GM18867 (cell line): Measurements from ENCODE around the gene NKAIN4.
"Not testable (repeated sequence)": the region's sequence is repeated elsewhere in the genome, so short reads cannot be mapped to it uniquely, and the experiment has no call there.

Source experiments
- ATAC-seq: cut with Tn5 transposase; IDR thresholded peaks from one replicate; pipeline ENCODE4 v1.9.1; 2021; ENCODE audit warnings: mild to moderate bottlenecking, moderate library complexity; ENCODE audit not compliant: unreplicated experiment

Gene NKAIN4

DNA sequence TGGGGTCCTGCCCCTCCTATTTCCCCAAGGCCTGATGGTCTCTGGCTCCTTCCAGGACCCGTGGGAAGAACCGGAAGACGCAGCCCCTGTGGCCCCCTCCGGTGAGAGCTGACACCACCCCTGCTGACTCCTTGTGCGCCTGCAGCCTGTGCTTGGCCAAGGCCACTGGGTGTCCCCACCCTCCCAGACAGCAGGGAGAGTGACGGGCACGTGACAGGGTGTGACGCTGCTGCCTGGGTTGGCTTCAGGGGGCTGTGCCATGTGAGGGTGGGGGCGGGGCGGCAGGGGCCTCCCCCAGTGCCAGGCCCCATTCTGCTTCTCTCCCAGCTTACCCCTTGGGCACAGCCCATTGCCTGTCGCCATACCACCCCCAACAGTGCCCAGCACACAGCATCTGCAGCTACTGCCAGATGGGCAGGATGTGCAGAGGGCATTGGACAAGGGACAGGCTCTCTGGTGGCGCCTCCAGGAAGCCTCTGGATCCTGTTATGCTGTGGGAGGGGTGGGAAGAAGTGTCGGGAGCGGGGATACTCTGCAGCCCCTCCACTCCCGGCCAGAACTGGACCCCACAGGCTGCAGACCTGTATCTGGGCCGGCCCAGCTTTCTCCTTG lies 15.6 kb downstream of the NKAIN4 start:
- no peak for ATAC-seq

DNA sequence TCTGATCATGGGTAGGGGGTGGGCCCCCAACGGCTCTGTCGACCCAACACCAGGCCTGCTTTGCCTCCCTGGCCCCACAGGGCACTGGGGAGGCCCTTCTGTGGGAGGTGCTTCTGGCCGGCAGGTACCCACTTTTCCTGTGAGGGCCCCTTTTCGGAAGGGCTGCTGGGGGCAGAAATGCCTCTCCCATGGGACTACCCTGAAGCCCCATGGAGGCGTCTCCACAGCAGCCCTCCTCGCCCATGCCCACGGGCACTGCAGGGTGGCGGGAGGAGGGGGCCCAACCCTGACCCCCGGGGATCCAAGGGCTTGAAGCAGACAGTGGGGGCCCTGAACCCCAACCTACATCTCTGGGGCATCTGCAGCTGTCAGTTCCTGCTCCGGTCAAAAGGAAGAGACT lies 16.2 kb downstream of the NKAIN4 start:
- no peak for ATAC-seq

- ATAC-seq: no peak
Measured at GRCh38 chr20:63236116-63236837, 18.0 kb downstream of the NKAIN4 start.

DNA sequence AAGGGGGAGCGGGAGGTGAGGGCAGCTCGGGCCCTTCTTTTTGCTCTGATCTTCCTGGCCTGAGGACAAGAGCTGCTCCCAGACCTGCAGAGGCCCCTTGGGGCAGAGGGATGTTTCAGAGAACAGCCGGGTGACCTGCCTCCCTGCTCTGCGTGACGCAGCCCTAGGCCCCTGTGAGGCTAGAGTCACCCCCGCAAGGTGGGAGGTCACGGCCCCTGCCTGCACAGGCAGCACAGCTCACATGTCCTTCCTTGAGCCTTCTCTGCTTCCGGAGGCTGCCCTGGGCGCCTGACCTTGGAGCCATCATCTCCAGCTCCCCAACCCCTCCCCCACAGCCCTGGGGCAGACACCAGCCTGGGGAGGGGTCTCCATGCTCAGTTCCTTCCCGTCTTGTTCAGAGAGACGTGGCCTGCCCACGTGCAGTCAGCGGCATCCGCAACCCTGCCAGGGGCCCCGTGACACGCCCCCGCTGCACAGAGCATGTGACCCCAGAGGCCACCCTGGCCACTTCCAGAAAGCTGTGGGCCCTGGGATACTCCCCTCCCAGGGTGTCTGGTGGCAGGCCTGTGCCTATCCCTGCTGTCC lies 18.8 kb downstream of the NKAIN4 start, which contains the start of gene BIRC7:
Gene BIRC7 (plus strand): TSS at position 507 of the 585 bp plus-strand sequence. CDS start 192 bp downstream, outside the sequence.
- ATAC-seq: no peak

DNA sequence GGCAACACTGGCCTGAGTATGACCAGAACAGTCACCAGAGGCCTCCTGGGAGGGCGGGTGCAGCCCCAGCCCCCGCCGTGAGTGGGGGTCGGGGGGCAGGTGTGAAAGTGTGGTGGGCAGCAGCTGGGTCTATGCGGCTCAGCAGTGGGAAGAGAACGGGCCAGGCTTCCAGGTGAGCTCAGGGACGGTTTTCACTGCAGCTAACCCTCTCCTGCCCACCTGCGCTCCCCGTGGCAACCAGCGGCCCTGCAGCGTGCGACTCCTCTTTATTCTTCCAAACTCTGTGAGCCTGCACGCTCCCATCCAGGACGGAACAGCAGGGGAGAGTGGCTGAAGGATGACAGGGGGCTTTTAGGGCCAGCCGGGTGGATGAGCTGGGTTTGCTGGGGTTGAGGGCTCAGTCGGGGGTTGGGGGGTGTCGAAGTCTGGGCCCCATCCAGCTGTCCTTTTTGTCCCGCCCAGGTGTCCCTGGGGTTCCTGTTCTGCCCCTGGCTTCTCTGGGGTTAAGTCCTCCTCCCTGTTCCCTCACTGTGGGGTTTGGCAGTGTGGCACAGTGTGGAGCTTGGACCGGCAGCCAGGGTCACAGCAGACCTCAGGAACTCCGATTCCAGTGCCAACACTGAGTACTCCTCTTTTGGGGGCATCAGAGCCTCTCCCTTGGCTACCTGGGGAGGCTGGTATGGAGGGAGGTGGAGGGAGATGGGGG lies 19.4 kb downstream of the NKAIN4 start:
- no peak for ATAC-seq

DNA sequence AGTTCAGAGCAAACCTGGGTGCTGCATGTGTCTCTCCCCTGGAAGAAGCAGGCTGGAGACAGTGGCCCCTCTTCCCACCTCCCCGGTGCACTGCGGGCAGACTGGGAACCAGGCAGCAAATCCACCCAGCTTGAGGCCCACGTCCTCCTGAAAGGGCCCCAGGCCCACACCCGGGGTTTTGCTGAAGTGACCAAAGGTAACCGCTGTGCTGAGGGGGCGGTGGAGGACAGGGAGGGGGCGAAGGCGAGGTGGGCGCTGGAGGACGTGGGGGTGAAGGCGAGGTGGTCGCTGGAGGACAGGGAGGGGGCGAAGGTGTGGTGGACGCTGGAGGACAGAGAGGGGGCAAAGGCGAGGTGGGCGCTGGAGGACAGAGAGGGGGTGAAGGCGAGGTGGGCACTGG lies 20.3 kb downstream of the NKAIN4 start:
- ATAC-seq: no peak

- no peak for ATAC-seq
Measured at GRCh38 chr20:63233061-63233344, 21.3 kb downstream of the NKAIN4 start.

DNA sequence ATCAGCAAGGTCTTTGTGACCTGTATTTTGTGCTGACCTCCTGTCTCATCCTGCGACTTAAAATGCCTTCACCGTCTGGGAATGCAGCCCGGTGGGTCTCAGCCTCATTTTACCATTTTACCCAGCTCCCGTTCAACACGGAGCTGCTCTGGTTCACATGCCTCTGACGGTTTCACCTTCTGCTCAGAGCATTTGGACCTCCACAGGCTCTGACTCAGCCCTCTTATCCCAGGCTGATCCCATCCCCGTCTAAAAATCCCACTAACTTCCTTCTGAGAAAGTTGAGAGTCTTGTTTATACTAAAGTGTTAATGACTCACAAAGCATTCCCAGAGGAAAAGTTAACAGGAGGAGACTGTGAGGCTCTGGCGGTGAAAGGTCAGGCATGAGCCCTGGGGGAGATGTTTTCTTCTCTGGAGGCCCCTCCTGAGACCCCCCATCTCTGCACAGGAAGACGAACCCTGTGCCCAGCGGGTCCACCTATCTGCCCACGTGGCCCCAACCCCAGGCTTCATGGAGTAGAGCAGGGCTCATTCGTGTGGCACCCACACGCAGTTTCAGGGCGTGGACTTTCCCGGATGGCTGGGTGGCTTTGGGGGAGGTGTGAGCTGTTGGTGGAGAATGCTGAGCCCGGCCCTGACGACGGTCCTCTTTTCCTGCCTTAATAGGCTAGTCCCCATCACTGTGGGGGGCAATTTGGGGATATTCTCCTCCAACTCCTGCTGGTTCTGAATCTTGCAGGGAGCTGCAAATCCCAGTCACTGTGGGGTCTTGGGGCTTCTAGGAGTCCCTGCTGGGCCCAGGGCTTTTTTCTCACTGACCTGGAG lies 21.8 kb downstream of the NKAIN4 start:
- ATAC-seq: no peak

- no peak for ATAC-seq
Measured at GRCh38 chr20:63230800-63231268, 23.4 kb downstream of the NKAIN4 start.

DNA sequence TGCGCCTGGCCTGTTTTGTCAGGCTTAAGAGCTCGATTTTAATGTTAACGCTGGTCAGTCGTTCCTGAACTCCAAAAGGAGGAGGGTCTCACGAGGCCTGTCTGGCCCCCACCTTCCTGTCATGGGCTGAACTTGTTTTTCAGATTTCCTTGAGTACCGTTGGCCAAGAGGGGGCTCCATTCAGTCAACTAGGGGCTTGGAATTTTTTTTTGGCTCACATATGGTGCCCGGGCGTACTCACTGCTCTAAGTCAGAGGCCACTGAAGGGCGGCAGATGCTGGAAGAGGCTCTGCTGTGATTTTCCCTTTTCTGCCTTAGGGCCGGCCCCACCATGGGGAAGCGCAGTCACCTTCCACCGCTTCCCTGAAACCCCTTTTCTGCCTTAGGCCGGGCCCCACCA lies 25.5 kb downstream of the NKAIN4 start:
- ATAC-seq: no peak

- no peak for ATAC-seq
Measured at GRCh38 chr20:63227260-63227659, 27.0 kb downstream of the NKAIN4 start.

DNA sequence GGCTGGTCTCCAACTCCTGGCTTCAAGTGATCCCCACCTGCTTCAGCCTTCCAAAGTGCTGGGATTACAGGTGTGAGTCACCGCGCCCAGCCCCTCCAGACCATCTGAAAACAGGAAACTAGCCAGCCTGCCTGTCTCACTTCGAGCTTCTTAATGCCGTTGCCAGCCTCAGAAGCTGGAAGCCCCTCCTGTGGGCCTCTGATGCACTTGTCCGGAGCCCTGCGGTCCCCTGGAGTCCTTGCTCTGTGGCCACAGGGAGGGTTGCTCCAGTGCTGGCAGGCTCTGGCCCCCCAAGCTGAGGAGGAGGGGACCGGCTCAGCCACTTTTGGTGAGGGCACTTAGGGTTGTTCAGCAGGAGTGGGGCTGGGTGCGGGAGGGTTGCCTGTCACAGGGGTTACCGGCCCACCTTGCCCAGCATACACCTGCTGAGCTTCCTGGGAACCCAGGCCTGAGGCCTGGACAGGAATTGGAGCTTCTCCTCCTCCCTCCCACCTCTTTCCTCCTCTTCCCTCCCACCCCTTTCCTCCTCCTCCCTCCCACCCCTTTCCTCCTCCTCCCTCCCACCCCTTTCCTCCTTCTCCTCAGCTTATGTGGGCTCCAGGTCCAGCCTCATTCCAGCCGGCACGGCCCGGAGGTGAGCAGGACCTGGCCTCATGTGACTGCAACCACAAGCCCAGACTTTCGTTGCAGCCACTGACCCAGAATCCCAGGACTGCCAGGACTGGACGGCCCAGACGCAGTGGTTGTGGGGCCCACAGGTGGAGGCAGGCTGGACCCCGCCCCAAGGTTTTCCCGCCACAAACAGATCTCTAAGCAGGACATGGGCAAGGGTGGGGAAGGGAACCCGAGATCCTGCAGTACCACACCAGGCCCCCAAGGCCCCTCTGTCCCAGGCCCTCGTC lies 28.0 kb downstream of the NKAIN4 start:
- ATAC-seq: no peak

- ATAC-seq: no peak
Measured at GRCh38 chr20:63225082-63225454, 29.2 kb downstream of the NKAIN4 start.

- no peak for ATAC-seq
Measured at GRCh38 chr20:63224412-63225081, 29.7 kb downstream of the NKAIN4 start.

DNA sequence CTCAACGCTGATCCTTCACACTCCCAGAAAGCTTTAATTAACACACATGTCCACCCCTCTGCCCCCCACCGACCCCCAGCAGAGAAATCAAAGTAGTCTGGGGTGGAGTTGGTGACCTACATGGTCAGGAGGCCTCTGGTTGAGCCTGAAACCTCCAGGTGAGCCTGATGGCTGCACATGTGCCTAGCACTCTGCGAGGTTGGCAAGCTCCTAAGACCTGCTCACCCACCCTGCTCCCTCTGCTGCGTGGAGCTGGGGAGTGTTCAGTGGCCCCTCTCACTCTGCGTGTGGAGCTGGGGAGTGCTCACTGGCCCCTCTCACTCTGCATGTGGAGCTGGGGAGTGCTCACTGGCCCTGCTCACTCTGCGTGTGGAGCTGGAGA lies 30.4 kb downstream of the NKAIN4 start:
- ATAC-seq: no peak

GRCh38 chr20:63223121-63223825 lies 31.0 kb downstream of the NKAIN4 start:
- ATAC-seq: no peak

DNA sequence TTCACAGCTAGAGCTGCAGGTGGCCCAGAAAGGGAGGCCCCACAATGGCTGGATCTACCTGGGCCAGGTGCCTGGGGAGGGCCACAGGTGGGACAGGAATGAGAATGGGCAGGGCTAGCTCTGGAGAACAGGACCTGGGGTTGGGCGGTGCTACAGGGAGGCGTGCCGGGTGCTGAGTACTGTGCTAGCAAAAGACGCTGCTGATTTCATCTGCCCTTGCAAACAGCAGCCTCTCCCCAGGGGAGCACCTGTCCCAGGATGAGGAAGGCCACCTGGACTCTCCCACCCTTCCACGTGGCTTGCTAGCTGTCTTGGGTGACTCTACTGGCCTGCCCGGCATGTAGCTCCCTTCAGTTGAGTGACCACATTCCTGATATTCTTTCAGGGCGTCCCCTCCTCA lies 31.7 kb downstream of the NKAIN4 start:
- ATAC-seq: no peak

DNA sequence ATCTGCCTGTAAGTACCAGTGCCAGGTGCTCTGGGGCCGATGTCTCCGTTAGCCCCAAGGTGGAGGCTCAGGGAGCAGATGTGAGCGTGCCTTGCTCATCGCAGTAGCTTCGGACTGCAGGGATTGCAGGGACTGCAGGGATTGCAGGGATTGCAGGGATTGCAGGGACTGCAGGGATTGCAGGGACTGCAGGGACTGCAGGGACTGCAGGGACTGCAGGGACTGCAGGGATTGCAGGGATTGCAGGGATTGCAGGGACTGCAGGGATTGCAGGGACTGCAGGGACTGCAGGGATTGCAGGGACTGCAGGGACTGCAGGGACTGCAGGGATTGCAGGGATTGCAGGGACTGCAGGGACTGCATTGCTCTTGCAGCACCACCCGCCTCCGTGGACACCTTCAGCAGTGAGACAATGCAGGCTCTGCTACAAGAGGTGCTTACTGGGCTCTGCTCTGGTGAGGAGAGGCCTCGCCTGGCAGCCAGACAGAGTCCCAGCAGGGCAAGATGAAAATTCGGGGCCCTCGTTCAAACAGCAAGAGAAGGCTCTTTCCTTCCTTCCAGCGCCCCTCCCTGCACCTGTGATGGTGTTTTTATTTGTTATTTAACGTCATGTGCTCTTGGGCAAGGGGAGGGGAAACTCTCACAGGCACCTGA lies 32.7 kb downstream of the NKAIN4 start:
- not testable (repeated sequence) for ATAC-seq
